Left ventricle myocardium inferior (tissue), 1 donor: ENCODE data around the gene ARHGAP9. TPM values are rescaled to one million over a fixed set of nuclear protein-coding genes. Genes with fewer than 3 reads are reported as not detected.
"Not testable (repeated sequence)": the region's sequence is repeated elsewhere in the genome, so short reads cannot be mapped to it uniquely, and the experiment has no call there.

Source experiments
- DNase-seq: peaks from one replicate; pipeline ENCODE4 v3.0.0-alpha.2; 2020
- H3K27ac ChIP-seq: fragments of 200-600 bp; replicated peaks from 2 replicates; pipeline ENCODE4 v1.8.0; 2021
- H3K27me3 ChIP-seq: fragments of 200-600 bp; 2 replicates; pipeline ENCODE4 v1.8.0; 2021; ENCODE audit warnings: low read depth
- H3K36me3 ChIP-seq: fragments of 200-600 bp; 2 replicates; pipeline ENCODE4 v1.8.0; 2021
- H3K4me1 ChIP-seq: fragments of 200-600 bp; 2 replicates; pipeline ENCODE4 v1.8.0; 2021
- H3K4me3 ChIP-seq: fragments of 200-600 bp; 2 replicates; pipeline ENCODE4 v1.8.0; 2021; ENCODE audit warnings: mild to moderate bottlenecking, moderate library complexity
- H3K9me3 ChIP-seq: fragments of 200-600 bp; replicated peaks from 2 replicates; pipeline ENCODE4 v1.8.0; 2021
- intact Hi-C: fragments of 100-400 bp; cut with micrococcal nuclease; formaldehyde crosslinking; loops from one replicate; pipeline ENCODE4 v1.11.0; 2022
- total RNA-seq: library from RNA; stranded (reverse); fragmentation: NEBNext Ultra II Directional; extraction: Animal tissue kit (Norgen Biotek cat#: 25700); gene quantifications from one replicate; pipeline ENCODE4 v1.2.1, GENCODE V29; 2021
- TF ChIP-seq, protein P1 (sequence below): fragments of 200-600 bp; IDR thresholded peaks from 2 replicates; pipeline ENCODE4 v1.8.0; 2021; ENCODE audit warnings: antibody characterized with exemption, mild to moderate bottlenecking, borderline replicate concordance
- donor health status: DM: no; HTN: yes; CAD: no; lungs with severe emphysema.

Gene ARHGAP9
- total RNA-seq, 1 donor from 2014 or later: 4.2 TPM

DNA sequence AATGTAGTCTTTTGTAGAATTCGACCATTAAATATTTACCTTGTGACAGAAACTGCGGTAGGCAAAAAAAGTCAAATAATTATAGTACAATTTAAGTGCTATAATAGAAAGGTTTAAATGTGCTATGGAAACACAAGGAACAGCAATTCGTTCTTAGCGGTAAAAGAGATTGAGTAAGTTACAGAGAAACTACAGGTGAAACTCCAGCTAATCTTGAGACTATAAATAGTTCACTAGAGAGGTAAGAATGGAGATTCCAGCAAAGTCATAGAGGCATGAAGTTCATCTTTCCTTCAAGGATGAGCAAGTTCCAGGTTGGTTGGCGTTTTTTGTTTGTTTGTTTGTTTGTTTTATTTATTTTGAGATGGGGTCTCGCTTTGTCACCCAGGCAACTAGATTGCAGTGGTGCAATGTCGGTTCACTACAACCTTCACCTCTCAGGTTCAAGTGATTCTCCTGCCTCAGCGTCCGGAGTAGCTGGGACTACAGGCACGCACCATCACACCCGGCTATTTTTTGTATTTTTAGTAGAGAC is 47.9 kb downstream of the ARHGAP9 start:
- Histone ChIP-seq H3K36me3 (no peaks in the 10 kb centered on the region), H3K27me3 (no peaks in the 10 kb centered on the region), H3K4me3 (peak overlapping the region; percentile 81), H3K4me1 (peaks cover 22% of the 10 kb centered on the region), H3K9me3 (no peaks in the 10 kb centered on the region), H3K27ac (peak overlapping the region; percentile 96)
- intact Hi-C loops: no loop called here
- DNase-seq: no peak
- TF ChIP-seq, protein P1, sequence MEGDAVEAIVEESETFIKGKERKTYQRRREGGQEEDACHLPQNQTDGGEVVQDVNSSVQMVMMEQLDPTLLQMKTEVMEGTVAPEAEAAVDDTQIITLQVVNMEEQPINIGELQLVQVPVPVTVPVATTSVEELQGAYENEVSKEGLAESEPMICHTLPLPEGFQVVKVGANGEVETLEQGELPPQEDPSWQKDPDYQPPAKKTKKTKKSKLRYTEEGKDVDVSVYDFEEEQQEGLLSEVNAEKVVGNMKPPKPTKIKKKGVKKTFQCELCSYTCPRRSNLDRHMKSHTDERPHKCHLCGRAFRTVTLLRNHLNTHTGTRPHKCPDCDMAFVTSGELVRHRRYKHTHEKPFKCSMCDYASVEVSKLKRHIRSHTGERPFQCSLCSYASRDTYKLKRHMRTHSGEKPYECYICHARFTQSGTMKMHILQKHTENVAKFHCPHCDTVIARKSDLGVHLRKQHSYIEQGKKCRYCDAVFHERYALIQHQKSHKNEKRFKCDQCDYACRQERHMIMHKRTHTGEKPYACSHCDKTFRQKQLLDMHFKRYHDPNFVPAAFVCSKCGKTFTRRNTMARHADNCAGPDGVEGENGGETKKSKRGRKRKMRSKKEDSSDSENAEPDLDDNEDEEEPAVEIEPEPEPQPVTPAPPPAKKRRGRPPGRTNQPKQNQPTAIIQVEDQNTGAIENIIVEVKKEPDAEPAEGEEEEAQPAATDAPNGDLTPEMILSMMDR: no peak

DNA sequence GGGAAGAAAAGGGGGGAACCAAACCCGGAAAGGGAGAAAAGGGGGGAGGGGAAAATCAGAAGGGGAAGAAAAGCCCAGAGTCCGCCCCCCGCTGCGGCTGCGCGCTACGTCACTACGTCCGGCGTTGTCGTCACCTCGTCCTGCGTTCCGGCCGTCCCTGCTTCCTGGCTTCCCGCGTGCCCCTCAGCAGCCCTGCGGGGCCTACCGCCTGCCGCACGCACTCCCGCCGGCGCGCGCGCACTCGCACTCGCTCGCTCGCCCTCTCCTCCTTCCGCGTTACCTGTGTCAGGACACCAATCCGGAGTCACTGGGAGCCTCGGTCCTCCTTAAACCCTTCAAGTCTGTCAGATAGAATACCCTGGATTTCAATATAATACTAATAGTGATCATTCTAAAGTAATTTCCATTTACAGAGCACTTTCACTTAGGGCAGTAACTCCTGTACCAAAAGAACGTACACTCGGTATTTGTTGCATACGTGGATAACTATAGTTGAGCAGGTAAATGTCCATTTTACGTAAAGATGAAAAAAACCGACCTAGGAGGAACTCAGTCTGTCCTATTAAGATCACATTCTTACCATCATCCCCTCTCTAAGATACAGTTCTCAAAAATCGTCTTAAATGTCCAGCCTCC is 48.6 kb downstream of the ARHGAP9 start, which contains the start of gene R3HDM2:
Gene R3HDM2, minus strand, starts transcription at position 113 of the 636 bp plus-strand sequence. CDS start 120,615 bp downstream, outside the sequence.
- intact Hi-C loops: no loop called here
- peak; percentile 97 for DNase-seq
- no peaks in the 10 kb centered on the region for H3K27me3 ChIP-seq
- H3K4me3 ChIP-seq: peak within 1 kb of the TSS; percentile 81
- no peaks in the 10 kb centered on the region for H3K9me3 ChIP-seq
- peaks cover 22% of the 10 kb centered on the region for H3K4me1 ChIP-seq
- no peaks in the 10 kb centered on the region for H3K36me3 ChIP-seq
- H3K27ac ChIP-seq: peak within 1 kb of the TSS; percentile 96
- TF ChIP-seq, protein P1: no peak

DNA sequence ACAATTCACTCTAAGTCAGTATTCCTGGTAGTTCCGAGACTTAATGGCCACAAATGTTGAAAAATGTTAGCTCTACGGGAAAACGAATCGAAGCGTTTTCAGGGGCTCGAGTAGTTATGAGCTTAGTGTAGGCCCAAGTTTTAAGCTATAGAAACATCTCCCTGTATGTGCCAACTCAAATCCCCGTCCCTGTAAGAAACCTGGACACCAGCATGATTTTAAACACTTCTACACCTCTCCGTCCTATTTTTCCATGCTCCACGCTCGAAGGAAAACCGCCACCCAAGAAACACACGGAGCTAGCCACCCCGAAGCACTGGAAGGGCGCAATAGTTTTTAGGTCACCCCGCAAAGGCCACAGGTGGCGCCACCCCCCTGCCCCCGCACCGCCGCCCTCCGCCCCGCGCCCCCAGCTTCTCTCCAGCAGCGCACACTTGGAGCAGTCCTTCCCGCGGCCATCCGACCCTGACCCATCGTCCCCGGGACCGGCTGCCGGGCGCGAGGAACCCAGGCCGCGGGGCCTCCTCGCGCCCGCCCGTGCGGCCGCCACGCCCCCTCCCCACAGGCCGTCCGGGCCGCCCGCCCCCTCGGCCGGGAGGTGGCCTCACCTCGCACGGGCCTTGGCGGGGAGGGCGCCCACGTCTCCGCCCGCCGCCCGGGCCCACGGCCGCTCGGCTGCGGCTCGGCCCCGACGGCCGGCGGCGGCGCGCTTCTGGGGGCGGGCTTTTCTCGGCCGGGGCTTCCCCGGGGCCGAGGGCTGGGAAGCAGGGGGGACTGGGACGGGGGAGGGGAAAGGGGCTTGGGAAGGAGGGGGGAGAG is 49.3 kb downstream of the ARHGAP9 start:
- Histone ChIP-seq H3K9me3 (no peaks in the 10 kb centered on the region), H3K27me3 (no peaks in the 10 kb centered on the region), H3K36me3 (peaks cover 6% of the 10 kb centered on the region), H3K27ac (peak overlapping the region; percentile 96), H3K4me3 (peak overlapping the region; percentile 81), H3K4me1 (peaks cover 22% of the 10 kb centered on the region)
- DNase-seq: peak; percentile 53
- TF ChIP-seq, protein P1: peak; percentile 30
- intact Hi-C loops: no loop called here

DNA sequence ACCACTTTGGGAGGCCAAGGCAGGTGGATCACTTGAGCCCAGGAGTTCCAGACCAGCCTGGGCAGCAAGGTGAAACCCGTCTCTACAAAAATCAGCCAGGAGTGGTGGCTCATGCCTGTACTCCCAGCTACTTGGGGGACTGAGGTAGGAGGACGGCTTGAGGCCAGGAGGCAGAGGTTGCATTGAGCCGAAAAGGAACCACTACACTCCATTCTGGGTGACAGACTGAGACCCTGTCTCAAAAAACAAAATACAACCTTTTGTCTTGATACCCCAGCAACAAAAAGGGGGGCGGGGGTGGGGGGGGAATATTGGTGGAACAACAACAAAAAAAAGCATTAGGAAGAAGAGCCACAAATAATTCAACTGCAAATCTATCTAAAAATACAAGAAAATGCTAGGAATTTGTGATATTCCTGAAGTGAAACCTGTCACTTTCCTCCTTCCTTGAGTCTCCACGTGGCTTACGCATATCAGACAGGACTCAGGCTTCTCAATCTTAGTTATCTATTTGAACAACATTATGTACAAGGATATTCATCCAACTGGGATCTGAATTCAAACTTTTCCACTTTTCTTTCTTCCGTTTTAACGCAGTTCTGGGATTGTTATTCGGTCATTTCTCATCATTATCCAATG is 50.1 kb downstream of the ARHGAP9 start:
- DNase-seq: no peak
- intact Hi-C loops: no loop called here

DNA sequence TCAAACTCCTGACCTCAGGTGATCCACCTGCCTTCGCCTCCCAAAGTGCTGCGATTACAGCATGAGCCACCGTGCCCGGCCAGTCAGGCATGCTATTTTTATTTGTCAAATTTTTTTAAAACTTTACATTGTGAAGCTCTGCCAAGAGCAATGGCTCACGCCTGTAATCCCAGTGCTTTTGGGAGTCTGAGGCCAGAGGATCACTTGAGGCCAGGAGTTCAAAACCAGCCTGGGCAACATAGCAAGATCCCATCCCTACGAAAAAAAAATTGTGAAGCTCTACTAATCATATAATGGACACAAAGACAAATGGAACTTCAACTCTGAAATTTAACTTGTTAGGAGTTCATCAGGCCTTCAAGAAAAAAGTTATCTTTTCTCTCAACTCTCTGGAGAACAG is 50.7 kb downstream of the ARHGAP9 start:
- TF ChIP-seq, protein P1: no peak
- H3K36me3 ChIP-seq: peaks cover 6% of the 10 kb centered on the region
- peak overlapping the region; percentile 96 for H3K27ac ChIP-seq
- no peaks in the 10 kb centered on the region for H3K27me3 ChIP-seq
- DNase-seq: no peak
- H3K9me3 ChIP-seq: no peaks in the 10 kb centered on the region
- H3K4me1 ChIP-seq: peaks cover 22% of the 10 kb centered on the region
- H3K4me3 ChIP-seq: no peak overlapping the region
- intact Hi-C loops: no loop called here

More for the DNA sequence above, 50.1 kb downstream of the ARHGAP9 start:
- TF ChIP-seq, protein P1: no peak
- no peaks in the 10 kb centered on the region for H3K27me3 ChIP-seq
- H3K4me3 ChIP-seq: peak overlapping the region; percentile 81
- H3K9me3 ChIP-seq: no peaks in the 10 kb centered on the region
- H3K27ac ChIP-seq: peak overlapping the region; percentile 96
- H3K36me3 ChIP-seq: peaks cover 6% of the 10 kb centered on the region
- peaks cover 22% of the 10 kb centered on the region for H3K4me1 ChIP-seq

DNA sequence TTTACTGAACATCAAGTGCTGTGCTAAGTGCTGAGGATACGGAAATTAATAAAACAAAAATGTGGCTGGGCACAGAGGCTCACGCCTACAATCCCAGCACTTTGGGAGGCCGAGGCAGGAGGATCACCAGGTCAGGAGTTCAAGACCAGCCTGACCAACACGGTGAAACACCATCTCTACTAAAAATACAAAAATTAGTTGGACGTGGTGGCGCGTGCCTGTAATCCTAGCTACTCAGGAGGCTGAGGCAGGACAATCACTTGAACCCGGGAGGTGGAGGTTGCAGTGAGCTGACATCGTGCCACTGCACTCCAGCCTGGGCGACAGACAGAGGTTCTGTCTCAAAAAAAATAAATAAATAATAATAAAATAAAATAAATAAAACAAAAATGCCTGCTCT is 52.7 kb downstream of the ARHGAP9 start:
- H3K27me3 ChIP-seq, H3K36me3 ChIP-seq, intact Hi-C loops, DNase-seq, H3K4me3 ChIP-seq, H3K9me3 ChIP-seq, H3K27ac ChIP-seq: not testable (repeated sequence)
- H3K4me1 ChIP-seq: peaks cover 22% of the 10 kb centered on the region
